Neural progenitor cell (in vitro differentiated cells): Measurements from ENCODE around the gene SAMD13. TPM values are rescaled to one million over a fixed set of nuclear protein-coding genes. Genes with fewer than 3 reads are reported as not detected.

Experiments
- DNase-seq: peaks from one replicate; pipeline ENCODE4 v3.0.0-alpha.2; 2016; ENCODE audit warnings: low spot score
- H2AFZ ChIP-seq: fragments of 200-600 bp; sonication (generic); replicated peaks from 2 replicates; pipeline ENCODE4 v1.6.1; 2016; ENCODE audit warnings: antibody characterized with exemption
- H3F3A ChIP-seq: fragments of 200-600 bp; sonication (generic); 2 replicates; pipeline ENCODE4 v1.6.1; 2016; ENCODE audit warnings: antibody characterized with exemption, low read depth
- H3K27ac ChIP-seq: fragments of 200-600 bp; sonication (generic); 2 replicates; pipeline ENCODE4 v1.5.1; 2016; ENCODE audit warnings: mild to moderate bottlenecking
- H3K27me3 ChIP-seq: fragments of 200-600 bp; sonication (generic); 2 replicates; pipeline ENCODE4 v1.6.1; 2016; ENCODE audit warnings: mild to moderate bottlenecking, moderate library complexity
- H3K36me3 ChIP-seq: fragments of 200-600 bp; sonication (generic); 2 replicates; pipeline ENCODE4 v1.5.1; 2016
- H3K4me1 ChIP-seq: fragments of 200-600 bp; sonication (generic); 2 replicates; pipeline ENCODE4 v1.6.1; 2016; ENCODE audit warnings: mixed run types
- H3K4me2 ChIP-seq: fragments of 200-600 bp; sonication (generic); 2 replicates; pipeline ENCODE4 v1.6.1; 2016
- H3K4me3 ChIP-seq: fragments of 200-600 bp; sonication (generic); 2 replicates; pipeline ENCODE4 v1.5.1; 2016
- H3K79me2 ChIP-seq: fragments of 200-600 bp; sonication (generic); 2 replicates; pipeline ENCODE4 v1.6.1; 2016; ENCODE audit warnings: low read depth
- H3K9ac ChIP-seq: fragments of 200-600 bp; sonication (generic); 2 replicates; pipeline ENCODE4 v1.6.1; 2016
- H3K9me3 ChIP-seq: fragments of 200-600 bp; sonication (generic); 2 replicates; pipeline ENCODE4 v1.5.1; 2016; ENCODE audit warnings: low read depth
- H4K20me1 ChIP-seq: fragments of 200-600 bp; sonication (generic); 2 replicates; pipeline ENCODE4 v1.6.1; 2016; ENCODE audit warnings: low read depth
- H3K27ac Mint-ChIP-seq: 3 replicates; pipeline ENCODE4 v1.8.0; 2021; ENCODE audit warnings: mixed read lengths
- H3K27me3 Mint-ChIP-seq: 2 replicates; pipeline ENCODE4 v1.8.0; 2022; ENCODE audit warnings: low read depth, mild to moderate bottlenecking, inconsistent platforms, moderate library complexity, mixed read lengths; ENCODE audit not compliant: insufficient read depth
- H3K36me3 Mint-ChIP-seq: 3 replicates; pipeline ENCODE4 v1.8.0; 2021; ENCODE audit warnings: mixed read lengths
- H3K4me1 Mint-ChIP-seq: 3 replicates; pipeline ENCODE4 v1.8.0; 2021; ENCODE audit warnings: mixed read lengths
- H3K4me3 Mint-ChIP-seq: 3 replicates; pipeline ENCODE4 v1.8.0; 2021; ENCODE audit warnings: mild to moderate bottlenecking, moderate library complexity, mixed read lengths
- H3K9me3 Mint-ChIP-seq: 3 replicates; pipeline ENCODE4 v1.8.0; 2020; ENCODE audit warnings: mixed read lengths
- CTCF ChIP-seq: fragments of 200-600 bp; sonication (generic); IDR thresholded peaks from 2 replicates; pipeline ENCODE4 v1.5.1; 2017; ENCODE audit warnings: antibody characterized with exemption, mild to moderate bottlenecking
- EZH2 ChIP-seq: fragments of 200-600 bp; sonication (generic); IDR thresholded peaks from 2 replicates; pipeline ENCODE4 v1.6.1; 2017; ENCODE audit warnings: antibody characterized with exemption, mild to moderate bottlenecking, moderate library complexity
- EZH2phosphoT487 ChIP-seq: fragments of 200-600 bp; sonication (generic); IDR thresholded peaks from 2 replicates; pipeline ENCODE4 v1.6.1; 2017; ENCODE audit warnings: antibody characterized with exemption
- total RNA-seq: library from RNA; depleted of rRNA; stranded (reverse); fragments of >200 nt; gene quantifications from 2 replicates; pipeline ENCODE4 v1.2.3, GENCODE V29; 2015; ENCODE audit warnings: low replicate concordance

Gene SAMD13
- total RNA-seq, 1 donor from 2014 or later = 5.6 TPM

DNA sequence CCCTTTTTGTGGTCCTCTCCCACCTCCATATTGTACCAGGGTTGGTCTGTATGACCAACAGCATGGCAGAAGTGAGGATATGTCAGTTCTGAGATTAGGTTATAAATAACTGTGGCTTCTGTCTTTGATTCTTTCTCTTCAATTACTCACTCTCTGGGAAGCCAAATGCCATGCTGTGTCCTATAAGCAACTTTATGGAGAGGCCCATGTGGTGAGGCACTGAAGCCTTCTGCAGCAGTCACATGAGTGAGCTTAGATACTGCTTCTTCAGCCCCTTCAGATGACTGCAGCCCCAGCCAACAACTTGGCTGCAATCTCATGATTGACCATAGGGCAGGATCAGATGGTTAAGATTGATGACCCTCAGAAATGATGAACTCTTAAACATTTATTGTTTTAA lies 34.0 kb upstream of the SAMD13 start:
- H3K9me3 Mint-ChIP-seq = peaks cover 3% of the 10 kb centered on the region
- DNase-seq = no peak
- peaks cover 34% of the 10 kb centered on the region for H3K4me1 Mint-ChIP-seq
- H2AFZ ChIP-seq = no peak overlapping the region
- peaks cover 15% of the 10 kb centered on the region for H3F3A ChIP-seq
- no peaks in the 10 kb centered on the region for H3K36me3 Mint-ChIP-seq
- TF ChIP-seq EZH2 (no peak), EZH2phosphoT487 (no peak), CTCF (no peak)
- no peaks in the 10 kb centered on the region for H3K36me3 ChIP-seq
- H3K4me3 ChIP-seq = no peak overlapping the region
- no peaks in the 10 kb centered on the region for H3K27me3 ChIP-seq
- no peak overlapping the region for H3K4me2 ChIP-seq
- H3K4me3 Mint-ChIP-seq = no peak overlapping the region
- H3K9me3 ChIP-seq = no peaks in the 10 kb centered on the region
- H4K20me1 ChIP-seq = no peaks in the 10 kb centered on the region
- no peak overlapping the region for H3K27ac Mint-ChIP-seq
- H3K27ac ChIP-seq = no peak overlapping the region
- no peak overlapping the region for H3K9ac ChIP-seq
- H3K27me3 Mint-ChIP-seq = peaks cover 5% of the 10 kb centered on the region
- H3K79me2 ChIP-seq = no peaks in the 10 kb centered on the region
- peaks cover 15% of the 10 kb centered on the region for H3K4me1 ChIP-seq

DNA sequence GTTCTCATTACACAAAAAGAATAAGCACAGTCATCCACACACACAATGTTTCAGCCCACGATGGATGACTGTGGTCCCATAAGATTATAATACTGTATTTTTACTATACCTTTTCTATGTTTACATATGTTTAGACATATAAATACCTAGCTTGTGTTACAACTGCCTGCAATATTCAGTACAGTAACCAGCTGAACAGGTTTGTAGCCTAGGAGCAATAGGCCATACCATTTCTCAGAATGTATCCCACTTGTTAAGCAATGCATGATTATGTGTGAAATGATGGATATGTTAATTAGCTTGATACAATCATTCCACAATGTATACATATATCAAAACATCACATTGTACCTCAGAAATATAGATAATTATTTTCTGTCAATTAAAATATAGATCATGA lies 33.2 kb upstream of the SAMD13 start:
- Histone ChIP-seq H3K27ac (no peak overlapping the region), H3K9me3 (no peaks in the 10 kb centered on the region), H3K9ac (no peak overlapping the region), H3K4me1 (peaks cover 16% of the 10 kb centered on the region), H3F3A (peaks cover 16% of the 10 kb centered on the region), H3K27me3 (no peaks in the 10 kb centered on the region), H3K36me3 (no peaks in the 10 kb centered on the region), H3K79me2 (no peaks in the 10 kb centered on the region), H2AFZ (no peak overlapping the region), H3K4me2 (no peak overlapping the region), H3K4me3 (no peak overlapping the region), H4K20me1 (no peaks in the 10 kb centered on the region)
- peaks cover 5% of the 10 kb centered on the region for H3K27me3 Mint-ChIP-seq
- DNase-seq = no peak
- H3K4me1 Mint-ChIP-seq = peaks cover 38% of the 10 kb centered on the region
- no peaks in the 10 kb centered on the region for H3K36me3 Mint-ChIP-seq
- H3K27ac Mint-ChIP-seq = no peak overlapping the region
- H3K4me3 Mint-ChIP-seq = no peak overlapping the region
- no peak for TF ChIP-seq CTCF
- no peak for TF ChIP-seq EZH2
- TF ChIP-seq EZH2phosphoT487 = no peak
- peaks cover 6% of the 10 kb centered on the region for H3K9me3 Mint-ChIP-seq

GRCh38 chr1:84269306-84269705 lies 32.2 kb upstream of the SAMD13 start:
- Histone ChIP-seq H3K79me2 (no peaks in the 10 kb centered on the region), H3K27me3 (no peaks in the 10 kb centered on the region), H3K9me3 (no peaks in the 10 kb centered on the region), H3K27ac (no peak overlapping the region), H2AFZ (no peak overlapping the region), H3K4me1 (peaks cover 16% of the 10 kb centered on the region), H4K20me1 (no peaks in the 10 kb centered on the region), H3K9ac (no peak overlapping the region), H3K36me3 (no peaks in the 10 kb centered on the region), H3F3A (peaks cover 16% of the 10 kb centered on the region), H3K4me2 (no peak overlapping the region), H3K4me3 (no peak overlapping the region)
- Mint-ChIP-seq H3K36me3 (no peaks in the 10 kb centered on the region), H3K4me1 (peaks cover 38% of the 10 kb centered on the region), H3K27ac (no peak overlapping the region), H3K27me3 (peaks cover 5% of the 10 kb centered on the region), H3K9me3 (peaks cover 6% of the 10 kb centered on the region), H3K4me3 (no peak overlapping the region)
- DNase-seq = no peak
- TF ChIP-seq EZH2phosphoT487 (no peak), EZH2 (no peak), CTCF (no peak)
